GM19467 (cell line): Measurements from ENCODE around the gene IPO9.
"Not testable (repeated sequence)": the region's sequence is repeated elsewhere in the genome, so short reads cannot be mapped to it uniquely, and the experiment has no call there.

Experiments used
- ATAC-seq: cut with Tn5 transposase; IDR thresholded peaks from one replicate; pipeline ENCODE4 v1.9.1; 2021; ENCODE audit warnings: mild to moderate bottlenecking, moderate library complexity; ENCODE audit not compliant: unreplicated experiment

Gene IPO9

DNA sequence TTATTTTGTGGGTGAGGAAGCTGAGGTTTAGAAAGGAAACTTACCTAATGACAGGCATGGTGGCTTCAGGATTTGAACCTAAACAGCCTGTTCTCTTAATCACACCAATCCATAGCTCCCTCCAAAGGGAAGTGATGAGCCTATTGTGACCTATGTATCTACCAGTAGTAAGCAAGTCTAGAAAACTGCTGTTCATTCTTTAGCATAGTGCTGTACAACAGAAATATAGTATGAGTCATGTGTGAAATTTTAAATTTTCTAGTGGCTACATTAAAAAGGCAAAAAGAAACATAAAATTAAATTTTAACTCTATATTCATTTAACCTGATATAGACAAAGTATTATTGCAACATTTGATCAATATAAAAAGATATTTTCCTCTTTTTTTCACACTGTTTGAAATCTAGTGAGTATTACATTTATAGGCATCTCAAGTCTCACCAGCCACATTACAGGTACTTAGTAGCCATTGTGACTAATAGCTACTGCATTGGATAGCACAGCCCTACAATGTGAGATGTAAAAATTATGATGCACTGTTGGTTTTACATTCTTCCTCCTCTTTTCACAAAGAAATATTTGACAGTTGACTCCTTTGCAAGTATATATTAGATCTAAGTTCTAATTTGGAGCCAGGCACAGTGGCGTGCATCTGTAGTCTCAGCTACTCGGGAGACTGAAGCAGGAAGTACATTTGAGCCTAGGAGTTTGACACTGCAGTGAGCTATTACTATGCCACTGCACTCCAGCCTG, 16.6 kb downstream of the IPO9 start:
- ATAC-seq, result no peak

DNA sequence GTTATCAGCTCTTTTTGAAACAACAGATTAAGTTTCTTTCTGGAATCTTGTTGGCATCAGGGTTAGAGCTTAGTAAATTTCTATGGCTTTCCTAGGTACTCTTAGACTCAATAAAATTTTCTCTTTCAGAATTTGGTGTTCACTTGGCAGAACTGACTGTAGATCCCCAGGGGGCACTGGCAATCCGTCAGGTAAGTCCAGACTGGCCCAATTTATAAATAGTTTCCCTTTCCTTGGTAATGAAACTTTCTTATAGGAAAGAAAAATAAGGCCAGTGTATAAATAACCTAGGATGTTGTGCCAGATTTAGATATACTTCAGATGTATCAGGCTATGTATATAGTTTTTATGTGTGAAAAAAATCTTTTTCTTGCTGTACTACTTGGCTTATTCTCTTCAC, 18.2 kb downstream of the IPO9 start:
- ATAC-seq, result no peak

DNA sequence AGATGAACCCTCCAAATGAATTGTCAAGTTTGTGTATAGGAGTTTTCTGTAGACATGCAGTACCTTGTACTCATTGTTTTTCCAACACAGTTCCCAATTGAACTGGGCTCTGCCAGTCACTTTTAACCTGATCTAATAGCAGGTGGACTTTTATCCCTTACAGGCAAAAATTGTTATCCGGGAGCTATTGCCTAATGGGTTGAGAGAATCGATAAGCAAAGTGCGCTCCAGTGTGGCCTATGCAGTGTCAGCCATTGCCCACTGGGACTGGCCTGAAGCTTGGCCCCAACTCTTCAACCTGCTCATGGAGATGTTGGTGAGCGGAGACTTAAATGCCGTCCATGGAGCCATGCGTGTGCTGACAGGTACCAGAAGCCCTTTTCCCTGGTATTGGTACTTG, 19.3 kb downstream of the IPO9 start:
- ATAC-seq, result no peak

DNA sequence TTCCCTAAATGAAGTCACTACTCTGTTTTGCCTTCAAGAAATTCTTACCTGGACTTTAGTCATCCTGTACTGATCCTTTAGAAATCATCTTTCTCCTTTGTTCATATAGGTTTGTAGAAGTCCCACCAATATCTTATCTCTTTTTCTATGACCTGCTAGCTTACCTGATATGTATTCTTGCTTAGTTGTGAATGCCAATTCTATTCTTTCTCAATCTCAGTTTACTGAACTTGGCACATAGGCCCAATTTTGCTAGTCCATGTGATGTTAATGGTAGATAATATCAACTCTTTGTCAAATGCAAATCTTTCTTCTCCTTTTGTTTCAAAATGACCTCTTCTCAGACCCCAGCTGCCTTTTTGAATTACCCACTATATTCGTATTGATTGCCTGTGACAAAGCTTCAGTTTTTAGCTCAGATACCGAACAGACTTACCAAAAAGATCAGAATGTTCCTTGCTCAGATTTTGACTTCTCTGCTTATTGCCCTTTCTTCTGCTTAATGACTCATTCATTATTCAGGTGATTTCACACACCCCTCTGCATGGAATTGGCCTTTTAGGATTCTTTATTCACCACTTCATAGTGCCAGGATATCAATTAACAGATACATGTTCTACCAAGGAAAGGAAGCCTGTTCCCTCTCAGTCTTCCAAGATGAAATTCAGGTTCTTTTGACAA, 20.6 kb downstream of the IPO9 start:
- ATAC-seq, result no peak

DNA sequence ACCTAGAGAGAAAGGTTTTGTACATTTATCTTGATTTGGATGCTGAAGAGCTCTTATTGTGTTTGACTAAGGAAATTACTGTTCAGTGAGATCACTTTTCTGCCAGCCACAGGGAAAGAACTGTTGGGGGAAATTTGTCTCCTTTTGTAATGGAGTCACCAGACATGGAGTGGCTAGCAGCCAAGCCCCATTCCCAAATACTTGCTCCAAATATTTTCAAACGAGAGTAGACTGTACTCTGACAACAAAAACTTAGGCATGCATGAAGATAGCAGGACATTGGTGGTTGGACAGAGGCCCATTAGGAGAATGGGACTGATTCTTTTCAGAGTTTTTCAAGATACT, 21.1 kb downstream of the IPO9 start:
- no peak for ATAC-seq

DNA sequence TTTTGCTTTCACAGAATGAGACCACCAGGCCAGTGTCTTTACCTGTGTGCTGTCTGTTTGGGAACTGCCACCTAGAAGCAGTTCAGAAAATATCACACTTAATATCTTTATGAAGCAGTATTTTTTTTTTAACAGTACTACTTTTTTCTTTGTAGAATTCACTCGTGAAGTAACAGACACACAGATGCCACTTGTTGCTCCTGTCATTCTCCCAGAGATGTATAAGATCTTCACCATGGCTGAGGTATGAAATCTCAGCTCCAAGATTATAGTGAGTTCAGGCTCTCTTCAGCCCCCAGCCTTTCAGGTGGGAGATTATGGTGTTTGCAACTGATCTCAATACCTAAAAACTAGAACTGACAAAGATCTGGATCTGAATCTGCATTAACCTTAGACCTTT, 23.0 kb downstream of the IPO9 start:
- no peak for ATAC-seq

DNA sequence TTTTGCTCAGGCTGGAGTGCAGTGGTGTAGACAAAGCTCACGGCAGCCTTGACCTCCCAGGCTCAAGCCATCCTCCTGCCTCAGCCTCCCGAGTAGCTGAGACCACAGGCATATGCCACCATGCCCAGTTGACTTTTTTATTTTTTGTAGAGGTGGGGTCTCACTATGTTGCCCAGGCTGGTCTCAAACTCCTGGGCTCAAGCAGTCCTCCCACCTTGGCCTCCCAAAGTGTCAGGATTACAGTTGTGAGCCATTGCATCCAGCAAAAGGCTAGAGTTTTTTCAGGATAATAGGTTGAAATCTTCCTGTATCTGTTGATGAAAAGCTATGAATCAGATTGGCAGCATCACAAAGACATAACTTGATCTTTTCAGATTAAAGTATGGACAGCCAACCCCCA, 27.8 kb downstream of the IPO9 start:
- ATAC-seq, result not testable (repeated sequence)

DNA sequence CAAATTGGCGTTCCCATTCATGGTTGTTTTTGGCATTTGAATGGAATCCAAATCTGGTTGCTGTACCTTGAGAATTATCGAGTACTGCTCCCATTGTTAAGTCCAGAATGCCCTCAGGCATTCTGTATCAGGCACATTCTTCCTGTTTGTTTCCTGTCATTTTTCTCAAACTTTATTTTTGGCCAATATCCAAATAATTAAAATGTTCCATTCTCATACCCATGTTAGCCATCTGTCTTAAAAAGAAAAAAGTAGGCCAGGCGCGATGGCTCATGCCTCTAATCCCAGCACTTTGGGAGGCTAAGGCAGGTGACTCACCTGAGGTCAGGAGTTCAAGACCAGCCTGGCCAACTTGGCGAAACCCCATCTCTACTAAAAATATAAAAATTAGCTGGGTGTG, 30.5 kb downstream of the IPO9 start:
- no peak for ATAC-seq

DNA sequence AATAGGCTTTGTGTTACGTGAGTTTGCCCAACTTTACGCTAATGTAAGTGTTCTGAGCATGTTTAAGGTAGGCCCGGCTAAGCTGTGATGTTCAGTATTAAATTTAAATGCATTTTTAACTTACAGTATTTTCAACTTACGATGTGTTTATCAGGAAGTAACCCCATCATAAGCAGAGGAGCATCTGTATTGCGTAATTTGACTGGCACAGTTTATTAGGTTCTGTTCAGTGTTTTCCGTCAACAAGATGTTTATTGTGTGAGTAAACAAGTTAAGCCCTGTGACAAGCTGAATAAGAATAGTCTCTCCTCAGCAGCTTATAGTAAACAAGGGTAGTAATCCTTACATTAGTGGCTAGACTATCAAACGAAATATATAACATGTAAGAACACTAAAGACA, 32.5 kb downstream of the IPO9 start:
- no peak for ATAC-seq

DNA sequence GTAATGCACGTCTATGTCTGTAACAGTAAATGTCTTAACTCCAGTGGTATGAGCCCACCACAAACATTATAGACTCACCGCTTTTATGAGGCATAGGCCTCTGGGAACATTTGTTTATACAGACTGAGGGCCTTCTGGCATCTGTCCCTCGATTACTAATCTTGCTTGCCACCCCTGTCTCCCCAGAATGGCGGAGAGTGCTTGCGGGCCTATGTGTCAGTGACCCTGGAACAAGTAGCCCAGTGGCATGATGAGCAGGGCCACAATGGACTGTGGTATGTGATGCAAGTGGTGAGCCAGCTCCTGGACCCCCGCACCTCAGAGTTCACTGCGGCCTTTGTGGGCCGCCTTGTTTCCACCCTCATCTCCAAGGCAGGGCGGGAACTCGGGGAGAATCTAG, 41.4 kb downstream of the IPO9 start:
- ATAC-seq, result no peak

DNA sequence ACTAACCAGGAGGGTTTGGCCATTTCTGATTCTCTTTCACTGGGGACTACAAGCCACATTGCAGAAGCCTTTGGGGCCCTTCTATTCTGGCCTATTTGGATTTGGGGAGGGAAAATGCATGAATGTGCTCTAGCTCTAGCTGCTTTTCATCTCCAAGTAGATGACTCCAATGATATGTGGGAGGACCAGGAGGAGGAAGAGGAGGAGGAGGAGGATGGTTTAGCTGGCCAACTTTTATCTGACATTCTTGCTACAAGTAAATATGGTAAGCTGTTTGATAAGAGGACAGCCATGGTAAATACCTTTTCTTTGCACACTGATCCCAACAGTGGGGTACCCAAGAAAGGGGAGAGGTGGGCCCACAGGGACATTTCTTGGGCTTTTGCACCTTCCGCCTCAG, 45.7 kb downstream of the IPO9 start:
- ATAC-seq, result no peak

DNA sequence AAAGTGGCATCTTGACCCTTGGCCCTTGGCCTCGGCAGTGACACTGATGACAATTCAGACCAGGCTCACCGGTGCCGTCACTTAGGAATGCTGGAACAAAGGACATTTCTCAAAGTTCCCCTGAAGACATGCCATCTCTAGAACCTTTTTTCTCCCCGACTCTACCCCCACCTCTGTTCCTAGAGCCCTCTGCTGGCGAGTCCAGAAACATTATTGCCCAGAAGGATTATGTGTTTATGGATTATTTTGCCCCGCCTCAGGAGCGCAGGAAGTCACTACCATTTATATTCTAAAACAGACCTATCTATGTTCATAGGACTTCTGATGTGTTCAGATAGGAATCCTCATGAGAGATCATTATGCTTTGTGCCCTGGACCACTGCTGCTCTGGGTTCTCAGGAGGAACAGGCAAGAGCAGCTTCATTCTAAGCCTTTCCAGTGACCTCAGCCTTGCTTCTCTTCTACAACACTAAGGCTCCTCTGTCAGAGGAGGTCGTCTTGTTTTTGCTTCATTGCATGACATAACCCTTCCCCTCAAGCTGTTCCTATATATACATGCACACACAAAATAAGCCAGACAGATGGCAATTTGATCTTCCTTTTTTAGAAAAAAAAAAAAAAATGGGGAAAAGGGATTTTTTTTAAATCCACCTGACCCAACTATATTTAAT, 47.3 kb downstream of the IPO9 start:
- no peak for ATAC-seq

DNA sequence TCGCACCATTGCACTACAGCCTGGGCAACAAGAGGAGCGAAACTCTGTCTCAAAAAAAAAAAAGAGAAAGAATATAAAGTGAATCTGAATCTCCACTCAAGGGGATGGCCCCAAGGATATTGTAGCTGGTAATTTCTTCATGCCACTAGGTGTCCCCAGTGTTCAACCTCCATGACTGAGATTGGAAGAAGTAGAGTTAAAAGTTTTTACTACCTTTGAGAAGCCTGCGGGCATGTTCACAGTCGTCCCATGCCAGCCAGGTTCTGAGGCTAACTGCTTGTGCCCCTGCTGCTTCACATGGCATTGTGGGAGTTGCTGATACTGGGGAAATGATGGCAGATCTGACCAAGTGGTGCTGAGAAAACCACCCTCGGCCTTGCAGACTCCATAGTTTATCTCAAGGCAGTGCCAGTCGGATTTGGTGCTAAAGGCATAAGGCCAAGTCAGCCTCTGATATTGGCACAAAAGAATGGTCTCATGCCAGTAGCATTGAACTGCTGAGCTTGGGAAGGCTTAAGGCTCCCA, 49.0 kb downstream of the IPO9 start:
- ATAC-seq, result no peak

DNA sequence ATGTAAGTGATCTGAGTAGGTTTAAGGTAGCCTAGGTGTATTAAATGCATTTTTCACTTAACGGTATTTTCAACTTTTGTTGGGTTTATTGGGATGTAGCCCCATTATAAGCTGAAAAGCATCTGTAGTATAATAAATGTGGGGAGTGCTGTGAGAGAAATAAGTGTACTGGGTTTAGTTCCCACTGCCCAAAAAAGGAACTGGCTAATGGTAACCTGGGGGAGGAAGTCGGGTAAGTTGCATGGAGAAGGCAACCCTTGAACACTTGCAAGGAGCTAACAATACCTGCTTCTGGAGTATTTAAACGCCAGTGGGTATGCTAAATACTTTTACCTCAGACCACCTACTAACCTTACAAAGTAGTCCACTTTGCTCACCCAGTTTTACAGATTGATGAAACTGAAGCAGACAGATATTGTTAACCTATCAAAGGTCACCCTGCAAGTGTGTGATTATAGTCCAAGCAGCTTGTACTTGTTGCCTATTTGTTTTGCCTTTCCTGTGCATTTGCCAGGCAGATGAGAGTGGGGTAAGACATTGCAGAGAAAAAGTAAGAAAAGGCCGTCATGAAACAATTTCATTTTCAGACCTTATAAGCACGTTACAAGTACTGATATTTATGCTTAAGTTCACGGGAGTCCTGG, 52.1 kb downstream of the IPO9 start:
- no peak for ATAC-seq

DNA sequence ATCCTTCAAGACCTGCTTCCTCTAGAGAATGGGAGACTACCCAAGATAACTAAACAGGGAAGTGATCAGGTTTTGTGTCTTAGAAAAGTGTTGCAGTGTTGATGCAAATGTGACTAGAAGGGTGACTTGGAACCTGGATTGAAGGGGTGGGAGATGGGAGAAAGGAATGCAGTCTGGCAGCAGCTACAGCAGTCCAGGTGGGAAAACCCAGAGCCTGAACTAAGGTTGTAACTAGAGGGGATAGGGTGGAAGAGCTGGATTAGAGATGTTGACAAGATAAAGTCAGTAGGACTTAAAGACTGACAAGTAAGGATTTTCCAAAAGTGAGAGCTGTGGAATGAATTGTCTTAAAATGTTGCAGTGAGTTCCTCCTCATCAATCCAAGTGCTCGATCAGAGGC, 52.7 kb downstream of the IPO9 start:
- no peak for ATAC-seq

DNA sequence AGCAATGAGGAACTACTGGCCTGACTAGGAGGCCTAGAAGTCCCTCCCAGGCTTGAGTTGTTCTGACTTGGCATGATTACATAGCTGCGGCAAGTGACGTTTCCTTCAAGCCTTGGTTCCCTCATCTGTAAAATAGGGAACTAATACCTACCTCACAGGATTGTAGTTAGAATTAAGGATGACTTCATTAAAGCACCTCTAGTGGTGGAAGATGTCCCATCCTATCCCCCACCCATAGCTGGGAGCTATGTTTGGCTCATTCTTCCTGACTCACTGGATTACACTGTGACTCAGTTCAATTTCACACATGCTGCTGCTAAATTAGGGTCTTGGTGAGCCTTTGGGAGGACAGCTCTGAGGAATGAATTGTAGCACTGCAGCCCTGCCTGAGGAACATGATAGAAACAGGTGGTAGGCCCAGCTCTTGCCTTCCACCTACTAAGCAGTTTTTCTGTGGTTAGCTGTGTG, 53.7 kb downstream of the IPO9 start:
- no peak for ATAC-seq

DNA sequence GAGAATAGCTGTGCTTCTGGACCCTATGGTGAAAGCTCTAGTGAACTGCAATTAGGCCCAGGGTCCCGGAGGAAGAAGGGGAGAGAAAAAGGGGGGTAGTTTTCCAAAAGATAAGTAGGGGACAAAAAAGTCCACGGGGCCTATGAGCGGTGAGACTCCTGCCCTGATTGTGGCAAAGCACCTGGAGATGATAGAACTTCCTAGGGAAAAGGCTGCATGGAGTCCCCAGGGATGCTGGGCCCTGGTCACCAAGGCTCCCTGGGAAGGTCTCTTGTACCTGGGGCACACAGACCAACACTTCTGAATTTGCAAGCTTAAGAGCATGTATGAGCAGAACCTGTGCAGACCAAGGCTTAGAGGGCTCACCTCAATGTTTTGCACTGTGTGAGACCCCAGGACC, 54.3 kb downstream of the IPO9 start:
- no peak for ATAC-seq

DNA sequence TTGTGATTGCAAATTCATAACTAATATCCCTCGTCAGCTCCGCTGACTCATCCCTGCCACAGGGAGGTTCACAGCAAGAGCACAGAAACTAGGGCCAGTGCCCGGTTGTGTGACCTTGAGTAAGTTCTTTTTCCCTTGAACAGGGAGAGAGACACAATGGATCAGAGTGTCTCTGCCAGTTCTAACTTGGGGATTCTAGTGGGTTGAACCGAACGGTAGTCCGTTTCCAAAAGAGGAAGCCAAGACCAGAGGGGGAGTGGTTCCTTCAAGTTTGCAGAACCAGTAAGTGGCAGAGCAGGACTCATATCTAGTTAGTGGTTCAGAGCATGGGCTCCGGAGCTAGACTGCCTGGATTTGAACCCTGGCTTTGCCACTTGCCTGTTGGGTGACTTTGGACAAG, 54.8 kb downstream of the IPO9 start:
- ATAC-seq, result no peak

DNA sequence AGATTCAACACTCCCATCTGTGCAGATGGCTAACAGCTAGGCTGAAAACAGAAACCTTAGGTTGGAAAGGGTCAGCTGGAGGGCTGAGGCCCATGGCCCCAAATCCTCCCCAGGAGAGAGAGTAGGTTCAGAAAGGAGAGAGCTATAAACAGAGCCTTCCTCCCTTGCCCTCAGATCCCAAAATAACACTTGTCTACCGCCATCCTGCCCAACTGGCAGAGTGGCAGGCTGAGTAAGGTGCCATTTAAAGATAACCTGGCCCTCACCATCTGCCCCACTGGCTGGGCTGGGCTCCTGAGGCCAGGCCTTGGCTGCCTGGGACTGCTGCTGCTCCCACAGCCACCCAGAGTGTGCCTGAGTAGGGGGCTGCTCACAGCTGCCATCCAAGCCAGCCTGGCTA, 55.5 kb downstream of the IPO9 start:
- ATAC-seq, result no peak

DNA sequence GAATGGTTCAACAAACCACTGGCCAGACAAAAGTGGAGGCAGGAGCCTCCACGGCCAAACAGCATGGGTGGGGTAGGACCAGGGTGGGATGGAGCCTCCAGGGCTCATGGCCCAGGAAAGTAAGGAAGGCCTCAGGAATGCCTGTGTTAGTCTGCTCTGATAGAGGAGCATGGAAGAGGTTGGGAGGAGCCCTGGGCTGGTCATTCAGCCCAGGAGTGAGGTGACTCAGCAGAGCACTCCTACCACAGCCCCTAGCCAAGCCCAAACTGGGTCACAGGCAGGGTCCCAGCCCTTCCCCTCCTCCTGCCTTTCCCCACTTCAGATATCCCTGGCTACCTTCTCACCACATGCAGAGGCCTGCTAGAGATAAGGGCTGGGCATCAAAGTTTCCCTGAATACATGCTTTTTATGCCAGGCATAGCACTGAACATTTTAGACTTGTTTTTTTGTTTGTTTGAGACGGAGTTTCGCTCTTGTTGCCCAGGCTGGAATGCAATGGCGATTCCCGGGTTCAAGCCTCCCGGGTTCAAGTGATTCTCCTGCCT, 56.6 kb downstream of the IPO9 start:
- no peak for ATAC-seq
